GM12891 (cell line): ENCODE measurements around the gene FAT4.

Experiments
- POLR2A ChIP-seq: IDR thresholded peaks from 2 replicates; pipeline ENCODE4 v1.6.1; 2011; ENCODE audit warnings: low read depth, low read length, control low read depth
- POU2F2 ChIP-seq: IDR thresholded peaks from 2 replicates; pipeline ENCODE4 v1.6.1; 2011; ENCODE audit warnings: low read depth, mild to moderate bottlenecking, control low read depth, low read length, moderate library complexity
- SPI1 ChIP-seq: IDR thresholded peaks from 2 replicates; pipeline ENCODE4 v1.6.1; 2011; ENCODE audit warnings: low read depth, low read length, control low read depth
- TAF1 ChIP-seq: IDR thresholded peaks from 2 replicates; pipeline ENCODE4 v1.6.1; 2011; ENCODE audit warnings: low read depth, low read length, control low read depth

GRCh38 chr4:125359960-125360634 lies 45.3 kb downstream of the FAT4 start:
- TF ChIP-seq TAF1 (no peak), POLR2A (no peak), SPI1 (no peak), POU2F2 (no peak)
